Psoas muscle (tissue), 8 donors: ENCODE results near the gene RASA2. TPM values are rescaled to one million over a fixed set of nuclear protein-coding genes. Genes with fewer than 3 reads are reported as not detected.

ENCODE experiments used
- ATAC-seq, 4 donors: fragments of 200-7000 bp; cut with Tn5 transposase; one replicate each; pipeline ENCODE4 v1.9.1; 2020; ENCODE audit warnings: moderate library complexity in 3 of 4, mild to moderate bottlenecking in 2 of 4
- DNase-seq, 2 donors: peaks; one replicate each; pipeline ENCODE4 v3.0.0-alpha.2; 2020
- H3K27ac ChIP-seq: fragments of 200-600 bp; one replicate; pipeline ENCODE4 v1.8.0; 2022
- H3K27me3 ChIP-seq, 3 donors: fragments of 200-600 bp in 1 of 3; one replicate each; pipeline versions ENCODE4 v1.6.1 to v1.8.0; 2013 to 2022; ENCODE audit warnings: low read length in 2 of 3, mild to moderate bottlenecking in 2 of 3, moderate library complexity in 1 of 3; ENCODE audit not compliant: insufficient read depth in 3 of 3
- H3K36me3 ChIP-seq, 2 donors: fragments of 200-600 bp in 1 of 2; one replicate each; pipeline versions ENCODE4 v1.6.1 to v1.8.0; 2013 to 2022; ENCODE audit warnings: low read depth in 1 of 2, mild to moderate bottlenecking in 1 of 2, moderate library complexity in 1 of 2; ENCODE audit not compliant: insufficient read depth in 1 of 2
- H3K4me1 ChIP-seq: fragments of 200-600 bp; one replicate; pipeline ENCODE4 v1.8.0; 2022
- H3K4me3 ChIP-seq: fragments of 200-600 bp; one replicate; pipeline ENCODE4 v1.8.0; 2022; ENCODE audit warnings: mild to moderate bottlenecking
- H3K9me3 ChIP-seq: fragments of 200-600 bp; one replicate; pipeline ENCODE4 v1.8.0; 2022
- CTCF ChIP-seq: fragments of 200-600 bp; IDR thresholded peaks from one replicate; pipeline ENCODE4 v1.8.0; 2022; ENCODE audit warnings: antibody characterized with exemption
- WGBS, 3 donors: extraction: QIAGEN DNeasy Blood & Tissue Kit; methylation state at CpG; one replicate each; pipeline versions ENCODE4 v1.1.6 to v1.1.7; 2013; 5-methylcytosine and 5-hydroxymethylcytosine counted together
- intact Hi-C, 2 donors: fragments of 100-400 bp; cut with DNase I; formaldehyde crosslinking; loops; one replicate each; pipeline versions ENCODE4 v1.11.0 to v1.14.2; 2022
- long read RNA-seq, 2 donors: library from polyadenylated mRNA; unstranded; transcript quantifications; one replicate each; pipeline ENCODE4 v2.0.0, GENCODE V29; 2021
- polyA plus RNA-seq, 3 donors: library from polyadenylated mRNA; stranded (reverse); fragments of 200-250 nt; gene quantifications; one replicate each; pipeline ENCODE4 v1.2.3, GENCODE V29; 2013
- total RNA-seq, 4 donors: library from RNA; stranded (reverse); fragmentation: NEBNext Ultra II Directional in 2 of 4; extraction: Animal tissue kit (Norgen Biotek cat#: 25700) in 2 of 4; gene quantifications; one replicate each; pipeline versions ENCODE4 v1.2.1 to v1.2.4, GENCODE V29; 2021 to 2023
- donor health status: healthy with polysubstance abuse.
- donor health status: DM: no; HTN: no; CAD: no; lungs with moderate emphysema.
- donor health status: Bipolar disorder and iron deficiency.
- donor health status: healthy.
- donor health status: DM: yes; HTN: yes; CAD: no.
- donor health status: DM: no; HTN: no; CAD: no.
- donor health status: DM: no; HTN: no; CAD: no.
- donor health status: DM: yes; HTN: yes; CAD: no.

Gene RASA2
- total RNA-seq (1 to 10 TPM; 2.3 to 4.0 (median 3.0) TPM), polyA plus RNA-seq (1 to 10 TPM; 1.3 to 2.0 (median 1.4) TPM)
- long read RNA-seq, donor 1, partial matches to known transcripts: 0 of 1 reads
- long read RNA-seq, donor 1, other reads (novel, unspliced or antisense): 1 of 1 reads
- long read RNA-seq, donor 2: 0 reads

- intact Hi-C loops: loop anchor here in 1 of 2 donors (5.0 kb wide), 1 partner anchor 55 kb away; no protein-coding TSS in a partner anchor
- Histone ChIP-seq H3K27me3 (no peaks in the 10 kb centered on the region), H3K9me3 (no peaks in the 10 kb centered on the region), H3K27ac (peak within 1 kb of the TSS; percentile 94), H3K4me3 (peak within 1 kb of the TSS; percentile 87), H3K36me3 (no peaks in the 10 kb centered on the region), H3K4me1 (peaks cover 6% of the 10 kb centered on the region)
- ATAC-seq (peak; percentile 92 to 94 (median 92)), DNase-seq (peak; percentile 67 to 81)
- WGBS, 3 donors: 0 to 1% (median 0%) methylated on average over 31 to 96 of the region's 96 CpGs
- no peak for TF ChIP-seq CTCF
Observed at GRCh38 chr3:141486746-141487520, at the start of gene RASA2. RASA2 (plus strand) TSS chr3:141487027; CDS start chr3:141487084, 57 bp downstream.

GRCh38 chr3:141439589-141439988, 47.2 kb upstream of the RASA2 start:
- Histone ChIP-seq H3K4me1 (peaks cover 39% of the 10 kb centered on the region), H3K36me3 (peaks cover 0 to 44% of the 10 kb centered on the region in 2 donors), H3K27ac (peak overlapping the region; percentile 52), H3K27me3 (no peaks in the 10 kb centered on the region), H3K9me3 (no peaks in the 10 kb centered on the region), H3K4me3 (no peak overlapping the region)
- no peak for DNase-seq
- no peak for TF ChIP-seq CTCF
- ATAC-seq: no peak
- 87 to 94% (median 90%) methylated on average over 3 of the region's 3 CpGs for WGBS, 3 donors
- intact Hi-C loops: no loop called here

- intact Hi-C loops: loop anchor here (5.0 kb wide), 1 partner anchor 39 kb away; no protein-coding TSS in a partner anchor
- no peak for TF ChIP-seq CTCF
- Histone ChIP-seq H3K27me3 (no peaks in the 10 kb centered on the region), H3K4me1 (peaks cover 32% of the 10 kb centered on the region), H3K4me3 (no peak overlapping the region), H3K9me3 (no peaks in the 10 kb centered on the region), H3K27ac (peak overlapping the region; percentile 64), H3K36me3 (peaks cover 3 to 56% of the 10 kb centered on the region in 2 donors)
- DNase-seq (no peak), ATAC-seq (peak in 3 of 4 donors; percentile 20 to 34 (median 24))
- WGBS, 3 donors: 96 to 100% (median 99%) methylated on average over 3 of the region's 3 CpGs
Observed at GRCh38 chr3:141440942-141441341, 45.9 kb upstream of the RASA2 start.

- H3K36me3 ChIP-seq: peaks cover 3 to 58% of the 10 kb centered on the region in 2 donors
- H3K9me3 ChIP-seq: no peaks in the 10 kb centered on the region
- 81 to 88% (median 82%) methylated on average over 10 of the region's 10 CpGs for WGBS, 3 donors
- DNase-seq (peak; percentile 75 to 76), ATAC-seq (peak; percentile 87 to 94 (median 93))
- intact Hi-C loops: loop anchor here (5.0 kb wide), 1 partner anchor 39 kb away; no protein-coding TSS in a partner anchor
- peak; percentile 87 for TF ChIP-seq CTCF
- H3K4me1 ChIP-seq: peaks cover 28% of the 10 kb centered on the region
- H3K27ac ChIP-seq: peak overlapping the region; percentile 64
- H3K4me3 ChIP-seq: no peak overlapping the region
- no peaks in the 10 kb centered on the region for H3K27me3 ChIP-seq
Observed at GRCh38 chr3:141441381-141442364, 45.2 kb upstream of the RASA2 start.
